Activated CD4-positive, alpha-beta memory T cell treated with anti-CD3 and anti-CD28 coated beads for 36 hours (primary cell): ENCODE measurements around the gene POU3F1. TPM values are rescaled to one million over a fixed set of nuclear protein-coding genes. Genes with fewer than 3 reads are reported as not detected.

Experiments
- CTCF ChIA-PET: fragments of 350-600 bp; sonication (Branson Sonifier 250); formaldehyde crosslinking; loops from one replicate; lab custom pipeline; 2021; ENCODE audit warnings: antibody characterized with exemption, inconsistent platforms; lab: Charles Lee
- POLR2A ChIA-PET: fragments of 350-600 bp; sonication (Branson Sonifier 250); formaldehyde crosslinking; loops from one replicate; lab custom pipeline; 2021; ENCODE audit warnings: antibody characterized with exemption; lab: Charles Lee
- DNase-seq: peaks from one replicate; pipeline ENCODE4 v3.0.0-alpha.2; 2020
- H3K27ac Mint-ChIP-seq: one replicate; pipeline ENCODE4 v1.8.0; 2021; ENCODE audit warnings: mixed read lengths
- H3K27me3 Mint-ChIP-seq: one replicate; pipeline ENCODE4 v1.8.0; 2021; ENCODE audit warnings: mixed read lengths
- H3K36me3 Mint-ChIP-seq: one replicate; pipeline ENCODE4 v1.8.0; 2021; ENCODE audit warnings: mixed read lengths
- H3K4me1 Mint-ChIP-seq: one replicate; pipeline ENCODE4 v1.8.0; 2021; ENCODE audit warnings: low read depth, mixed read lengths
- H3K4me3 Mint-ChIP-seq: one replicate; pipeline ENCODE4 v1.8.0; 2021; ENCODE audit warnings: mild to moderate bottlenecking, mixed read lengths
- H3K9me3 Mint-ChIP-seq: one replicate; pipeline ENCODE4 v1.8.0; 2021; ENCODE audit warnings: mixed read lengths
- intact Hi-C: fragments of 100-400 bp; cut with micrococcal nuclease; formaldehyde crosslinking; loops from one replicate; pipeline ENCODE4 v1.15.1; 2023
- total RNA-seq, 2 experiments: library from RNA; stranded (reverse); gene quantifications; one replicate each; pipeline ENCODE4 v1.2.3, GENCODE V29; 2021

Gene POU3F1
- total RNA-seq, 2 experiments from 2014 or later = 0.26 to 0.36 TPM

DNA sequence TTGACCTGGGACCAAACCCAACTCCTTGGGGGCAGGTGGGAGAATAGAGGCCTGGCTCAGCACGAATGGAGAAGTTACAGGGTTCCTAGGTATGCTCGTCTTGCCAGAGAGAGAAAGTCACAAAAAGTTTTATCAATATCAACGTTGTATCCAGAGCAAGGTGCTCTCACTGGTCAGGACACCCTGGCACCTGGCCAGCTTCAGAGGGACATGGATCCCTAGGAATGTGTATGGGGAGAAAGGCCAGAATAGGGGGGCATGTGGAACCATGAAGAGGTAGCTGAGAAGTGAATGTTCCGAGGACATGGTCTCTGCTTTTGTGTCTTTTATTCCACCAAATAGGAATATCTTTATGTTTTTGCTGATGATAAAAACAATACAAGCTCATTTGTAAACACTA is 9.4 kb upstream of the POU3F1 start:
- H3K27me3 Mint-ChIP-seq = peaks cover 2% of the 10 kb centered on the region
- intact Hi-C loops = no loop called here
- H3K9me3 Mint-ChIP-seq = no peaks in the 10 kb centered on the region
- H3K4me1 Mint-ChIP-seq = peaks cover 10% of the 10 kb centered on the region
- H3K36me3 Mint-ChIP-seq = no peaks in the 10 kb centered on the region
- DNase-seq = no peak
- H3K4me3 Mint-ChIP-seq = no peak overlapping the region
- ChIA-PET POLR2A (no interaction called here), CTCF (no interaction called here)
- no peak overlapping the region for H3K27ac Mint-ChIP-seq

DNA sequence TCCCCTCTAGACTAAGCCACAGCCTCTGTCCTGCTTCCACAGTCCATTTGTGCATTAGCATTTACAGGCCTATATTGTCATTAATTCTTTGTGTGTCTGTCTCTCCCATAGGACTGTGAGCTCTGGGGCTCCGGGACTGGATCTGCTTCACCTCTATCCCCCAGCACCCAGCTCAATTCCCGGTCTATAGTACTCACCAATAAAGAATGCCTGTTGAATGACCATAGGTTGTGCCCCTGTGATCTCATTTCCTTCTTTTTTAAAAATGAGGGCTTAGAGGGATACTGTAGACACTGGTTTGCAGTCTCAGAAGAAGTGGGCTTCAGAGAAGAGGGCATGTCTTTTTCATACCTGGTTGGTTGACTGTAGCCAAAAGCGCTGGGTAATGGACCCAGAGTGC is 8.8 kb upstream of the POU3F1 start:
- H3K36me3 Mint-ChIP-seq = no peaks in the 10 kb centered on the region
- peaks cover 10% of the 10 kb centered on the region for H3K4me1 Mint-ChIP-seq
- no peak overlapping the region for H3K27ac Mint-ChIP-seq
- H3K4me3 Mint-ChIP-seq = no peak overlapping the region
- H3K27me3 Mint-ChIP-seq = peaks cover 2% of the 10 kb centered on the region
- CTCF ChIA-PET = no interaction called here
- H3K9me3 Mint-ChIP-seq = no peaks in the 10 kb centered on the region
- DNase-seq = no peak
- POLR2A ChIA-PET = no interaction called here
- intact Hi-C loops = no loop called here

DNA sequence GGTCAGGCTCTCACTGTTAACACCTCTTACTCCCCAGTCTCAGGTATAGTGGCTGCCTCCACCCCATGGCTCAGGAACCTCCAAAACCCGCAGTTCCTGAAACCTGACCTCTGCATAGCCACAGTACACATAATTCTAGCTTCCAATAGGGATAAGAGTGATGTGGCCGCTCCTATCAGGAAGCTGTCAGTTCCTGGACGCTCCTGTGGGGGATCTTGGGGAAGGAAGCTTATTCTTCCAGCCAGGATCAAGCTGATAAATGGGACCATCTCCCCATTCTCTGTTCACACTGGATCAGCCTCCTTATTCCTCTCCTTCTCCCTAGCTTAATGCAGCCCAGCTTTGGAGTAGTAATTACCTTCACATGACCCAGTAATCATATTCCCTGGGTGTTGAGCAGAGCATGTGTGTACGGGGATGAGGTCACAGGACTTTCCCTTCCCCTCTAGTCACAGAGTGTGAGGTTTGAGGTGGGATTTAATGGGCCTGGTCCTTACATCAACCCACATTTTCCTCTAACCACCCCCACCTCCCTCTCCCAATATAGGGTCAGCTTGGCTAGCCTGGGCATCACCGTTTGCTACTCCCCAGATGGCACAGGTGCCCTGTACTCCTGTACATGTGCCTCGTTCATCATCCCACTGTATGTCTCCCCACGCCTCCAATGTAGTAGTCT is 7.0 kb upstream of the POU3F1 start:
- Mint-ChIP-seq H3K36me3 (no peaks in the 10 kb centered on the region), H3K4me1 (peaks cover 10% of the 10 kb centered on the region)
- POLR2A ChIA-PET = no interaction called here

DNA sequence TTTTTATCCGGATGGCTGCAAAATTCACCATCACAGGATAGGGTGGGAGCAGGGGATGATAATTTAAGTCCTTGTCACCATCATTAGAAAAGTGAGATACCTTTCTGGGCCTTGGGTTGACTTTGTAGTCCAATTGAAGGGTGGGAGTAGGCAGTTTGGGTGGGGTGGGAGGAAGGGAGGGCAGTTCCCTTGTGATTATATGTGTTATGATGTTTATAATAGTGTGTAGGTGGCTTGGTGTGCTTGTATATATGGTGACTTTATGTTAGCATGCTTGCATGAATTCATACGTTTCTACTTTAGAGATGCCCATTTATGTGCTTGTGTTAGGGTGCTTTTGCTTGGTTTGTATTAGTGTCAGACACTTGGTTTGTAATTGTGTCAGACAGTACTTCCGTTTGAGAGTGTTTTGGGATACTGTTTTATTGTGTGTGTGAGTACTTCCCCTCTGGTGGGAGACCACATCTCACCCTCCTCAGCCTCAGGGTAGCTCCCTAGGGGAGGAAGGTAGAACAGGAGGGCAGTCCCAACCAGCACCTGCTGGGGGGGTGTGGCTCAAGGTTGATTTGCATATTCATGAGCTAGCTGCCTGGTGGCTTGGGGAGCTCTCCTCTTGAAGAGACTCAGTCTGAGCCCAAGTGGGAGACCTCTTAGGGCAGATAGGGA is 6.3 kb upstream of the POU3F1 start:
- peaks cover 6% of the 10 kb centered on the region for H3K27me3 Mint-ChIP-seq
- H3K4me3 Mint-ChIP-seq = no peak overlapping the region
- H3K4me1 Mint-ChIP-seq = peaks cover 10% of the 10 kb centered on the region
- POLR2A ChIA-PET = no interaction called here
- H3K9me3 Mint-ChIP-seq = no peaks in the 10 kb centered on the region
- H3K36me3 Mint-ChIP-seq = no peaks in the 10 kb centered on the region
- intact Hi-C loops = no loop called here
- H3K27ac Mint-ChIP-seq = no peak overlapping the region
- no peak for DNase-seq
- CTCF ChIA-PET = interaction anchor here (2.7 kb wide), 1 partner anchor 19 kb away, joined by 15 read pairs; no protein-coding TSS in a partner anchor

More for the DNA sequence above, 7.0 kb upstream of the POU3F1 start:
- Mint-ChIP-seq H3K27ac (no peak overlapping the region), H3K27me3 (peaks cover 3% of the 10 kb centered on the region), H3K9me3 (no peaks in the 10 kb centered on the region), H3K4me3 (no peak overlapping the region)
- CTCF ChIA-PET = interaction anchor here (2.7 kb wide), 1 partner anchor 19 kb away, joined by 15 read pairs; no protein-coding TSS in a partner anchor
- no peak for DNase-seq
- intact Hi-C loops = no loop called here

DNA sequence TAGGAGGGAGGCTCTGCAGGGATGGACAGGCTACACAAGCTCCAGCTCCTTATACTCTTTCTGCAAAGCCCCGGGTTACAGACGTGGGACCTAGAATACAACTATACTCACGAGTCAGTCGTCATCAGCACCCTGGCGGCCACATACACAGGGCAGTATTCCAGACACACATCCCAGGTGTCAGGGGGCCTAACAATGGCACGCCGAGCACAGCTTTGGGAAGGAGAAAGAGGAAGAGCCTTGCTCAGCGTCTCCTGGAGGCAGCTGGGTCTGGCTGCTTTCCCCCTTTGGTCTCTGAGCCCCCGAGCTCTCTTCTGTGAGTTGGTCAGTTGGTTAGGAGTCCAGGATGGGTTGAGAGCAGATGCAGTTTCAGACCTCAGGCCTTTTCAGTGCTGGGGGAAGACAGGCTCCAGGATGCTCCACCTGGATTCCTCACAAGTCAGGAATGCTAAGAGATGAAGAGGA is 4.5 kb upstream of the POU3F1 start:
- ChIA-PET POLR2A (interaction anchor here (0.7 kb wide), 1 partner anchor 14 kb away, joined by 3 read pairs; no protein-coding TSS in a partner anchor), CTCF (no interaction called here)
- Mint-ChIP-seq H3K4me3 (no peak overlapping the region), H3K27ac (no peak overlapping the region), H3K9me3 (no peaks in the 10 kb centered on the region), H3K27me3 (peaks cover 13% of the 10 kb centered on the region), H3K36me3 (no peaks in the 10 kb centered on the region), H3K4me1 (peaks cover 10% of the 10 kb centered on the region)
- intact Hi-C loops = no loop called here
- no peak for DNase-seq

DNA sequence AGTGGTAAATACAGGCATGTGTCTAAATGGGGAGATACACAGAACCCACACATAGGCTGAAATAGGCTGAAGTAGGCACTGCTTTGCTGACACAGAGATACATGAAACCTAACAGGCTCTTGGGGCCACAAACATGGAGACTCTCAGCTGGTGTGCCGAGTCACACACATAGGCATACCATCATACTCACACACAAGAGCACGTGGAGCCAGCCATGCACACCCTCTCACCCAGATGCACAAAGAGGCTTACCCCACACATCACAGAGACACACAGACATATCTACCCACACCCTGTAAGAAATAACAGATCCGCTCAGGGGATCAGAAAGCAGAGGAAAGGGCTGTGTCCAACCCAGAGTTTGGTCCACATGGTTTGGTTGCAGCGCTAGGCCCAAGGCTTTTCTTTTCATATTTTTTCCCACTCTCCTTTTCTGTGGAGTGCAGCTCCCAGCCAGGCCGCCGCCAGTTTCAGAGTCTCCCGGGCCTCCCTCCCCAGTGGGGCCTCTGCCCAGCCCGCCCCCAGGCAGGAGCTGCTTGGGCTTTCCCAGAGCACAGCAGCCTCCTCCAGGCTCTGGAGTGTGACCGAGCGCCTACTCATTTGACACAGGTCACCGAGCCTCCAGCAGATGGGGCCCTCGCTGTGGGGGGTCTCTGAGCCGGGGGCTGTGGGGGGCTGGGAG is 3.9 kb upstream of the POU3F1 start:
- Mint-ChIP-seq H3K36me3 (no peaks in the 10 kb centered on the region), H3K4me3 (no peak overlapping the region), H3K27ac (no peak overlapping the region), H3K27me3 (peaks cover 15% of the 10 kb centered on the region), H3K4me1 (peaks cover 10% of the 10 kb centered on the region), H3K9me3 (no peaks in the 10 kb centered on the region)
- ChIA-PET POLR2A (interaction anchor here (0.7 kb wide), 1 partner anchor 14 kb away, joined by 3 read pairs; no protein-coding TSS in a partner anchor), CTCF (no interaction called here)
- DNase-seq = no peak
- intact Hi-C loops = no loop called here

DNA sequence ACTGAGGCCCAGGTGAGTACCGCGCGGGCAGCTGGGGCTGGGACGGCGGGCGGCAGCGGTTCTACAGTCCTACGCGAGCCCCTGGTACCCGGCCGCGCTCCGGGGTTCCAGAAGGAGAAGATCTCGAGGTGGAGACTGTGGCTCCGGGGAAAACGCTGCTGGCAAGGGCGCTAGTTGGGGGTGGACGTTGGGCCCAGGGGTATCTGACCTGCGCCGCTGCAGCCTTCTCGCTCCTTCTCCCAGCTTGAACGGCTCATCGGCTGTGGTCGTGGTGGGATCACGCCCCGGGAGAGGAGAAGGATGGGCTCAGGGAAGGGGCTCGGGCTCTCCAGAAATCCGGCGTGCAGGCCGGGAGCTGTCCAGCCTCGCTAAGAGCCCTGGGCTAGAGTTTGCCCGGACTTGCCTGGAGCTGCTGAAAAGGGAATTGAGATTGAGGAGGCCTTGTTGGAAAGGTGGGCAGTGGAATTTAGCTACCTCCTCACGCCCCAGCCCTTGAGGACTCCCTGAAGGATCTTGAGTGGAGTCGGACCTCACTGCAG is 1.1 kb upstream of the POU3F1 start:
- no peak for DNase-seq
- intact Hi-C loops = no loop called here
- Mint-ChIP-seq H3K36me3 (no peaks in the 10 kb centered on the region), H3K27me3 (peaks cover 31% of the 10 kb centered on the region), H3K4me1 (peaks cover 9% of the 10 kb centered on the region), H3K4me3 (peak overlapping the region; percentile 69), H3K9me3 (no peaks in the 10 kb centered on the region), H3K27ac (no peak overlapping the region)
- CTCF ChIA-PET = interaction anchor here (3.4 kb wide), 1 partner anchor 24 kb away, joined by 22 read pairs; no protein-coding TSS in a partner anchor
- POLR2A ChIA-PET = interaction anchor here (1.9 kb wide), 1 partner anchor 17 kb away, joined by 8 read pairs; no protein-coding TSS in a partner anchor

DNA sequence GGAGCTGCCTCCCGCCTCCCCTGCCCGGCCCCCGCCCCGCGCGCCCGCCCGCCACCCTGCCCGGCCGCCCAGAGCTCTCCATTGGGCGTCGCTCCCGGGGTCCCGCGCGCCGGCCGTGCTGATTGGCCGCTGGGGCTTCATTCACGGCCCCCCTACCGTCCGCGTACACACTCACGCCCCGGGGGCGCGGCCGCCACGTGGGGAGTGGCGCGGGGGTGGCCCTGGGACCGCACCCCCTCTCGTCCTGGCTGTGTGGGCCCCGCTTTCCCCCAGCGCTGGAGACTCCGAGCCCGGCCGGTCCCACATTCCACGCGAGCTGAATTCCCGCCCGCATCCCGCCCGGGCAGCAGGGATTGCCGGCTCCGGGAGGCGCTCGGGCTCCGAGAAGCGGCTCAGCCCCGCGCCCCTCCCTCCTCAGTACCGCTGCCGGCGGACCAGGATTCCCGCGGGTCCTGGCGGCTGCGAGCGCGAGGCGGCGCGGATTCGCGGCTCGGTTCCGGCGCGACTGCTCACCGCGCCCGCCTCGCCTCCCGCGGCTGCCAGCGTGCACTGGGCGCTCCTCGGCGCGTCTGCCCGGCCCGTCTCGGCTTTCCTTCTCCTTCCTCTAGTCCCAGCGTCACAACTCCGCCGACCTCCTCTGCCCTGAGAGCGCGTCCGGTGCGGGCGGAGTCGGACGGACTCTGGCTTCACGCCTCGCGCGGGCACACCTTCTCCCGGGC is 450 bp upstream of the POU3F1 start:
- Mint-ChIP-seq H3K27ac (no peak overlapping the region), H3K9me3 (no peaks in the 10 kb centered on the region), H3K36me3 (no peaks in the 10 kb centered on the region), H3K4me1 (peaks cover 7% of the 10 kb centered on the region), H3K27me3 (peaks cover 37% of the 10 kb centered on the region), H3K4me3 (peak overlapping the region; percentile 69)
- ChIA-PET CTCF (interaction anchor here (0.8 to 3.4 kb wide), 5 partner anchors 10 to 789 kb away, joined by 3 to 22 read pairs (median 5); no protein-coding TSS in a partner anchor), POLR2A (interaction anchor here (1.9 kb wide), 1 partner anchor 17 kb away, joined by 8 read pairs; no protein-coding TSS in a partner anchor)
- intact Hi-C loops = no loop called here
- DNase-seq = peak; percentile 78

DNA sequence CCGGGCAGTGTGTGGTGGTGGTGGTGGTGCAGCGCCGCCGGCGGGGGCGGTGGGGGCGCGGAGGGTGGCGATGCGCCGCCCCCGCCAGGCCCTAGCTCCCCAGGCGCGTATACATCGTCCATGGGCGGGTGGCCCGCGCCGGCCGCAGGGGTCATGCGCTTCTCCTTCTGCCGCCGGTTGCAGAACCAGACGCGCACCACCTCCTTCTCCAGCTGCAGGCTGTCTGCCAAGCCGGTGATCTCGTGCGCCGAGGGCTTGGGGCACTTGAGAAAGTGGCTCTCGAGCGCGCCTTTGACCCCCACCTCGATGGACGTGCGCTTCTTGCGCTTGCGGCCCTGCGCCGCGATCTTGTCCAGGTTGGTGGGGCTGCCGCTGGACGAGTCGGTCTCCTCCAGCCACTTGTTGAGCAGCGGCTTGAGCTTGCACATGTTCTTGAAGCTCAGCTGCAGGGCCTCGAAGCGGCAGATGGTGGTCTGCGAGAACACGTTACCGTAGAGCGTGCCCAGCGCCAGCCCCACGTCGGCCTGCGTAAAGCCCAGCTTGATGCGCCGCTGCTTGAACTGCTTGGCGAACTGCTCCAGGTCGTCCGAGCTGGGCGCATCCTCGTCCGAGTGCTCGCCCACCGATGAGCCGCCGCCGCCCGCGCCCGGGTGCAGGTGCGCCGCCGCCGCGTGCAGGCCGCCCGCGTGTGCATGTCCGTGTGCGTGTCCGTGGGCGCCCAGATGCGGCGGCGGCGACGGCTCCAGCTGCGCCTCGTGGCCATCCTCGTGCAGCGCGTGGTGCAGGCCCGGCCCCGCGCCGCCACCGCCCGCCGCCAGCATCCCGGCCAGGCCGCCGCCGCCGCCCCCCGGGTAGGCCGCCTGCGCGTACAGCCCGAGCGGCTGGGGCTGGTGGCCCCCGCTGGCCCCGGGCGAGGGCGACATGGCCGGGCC is 926 bp downstream of the POU3F1 start:
- intact Hi-C loops = no loop called here
- Mint-ChIP-seq H3K27ac (no peak overlapping the region), H3K4me3 (no peak overlapping the region), H3K27me3 (peaks cover 47% of the 10 kb centered on the region), H3K9me3 (no peaks in the 10 kb centered on the region), H3K4me1 (peaks cover 7% of the 10 kb centered on the region), H3K36me3 (no peaks in the 10 kb centered on the region)
- DNase-seq = no peak
- ChIA-PET POLR2A (interaction anchor here (1.6 to 1.9 kb wide), 2 partner anchors 15 to 18 kb away, joined by 7 to 8 read pairs; no protein-coding TSS in a partner anchor), CTCF (interaction anchor here (1.1 to 3.4 kb wide), 3 partner anchors 16 to 185 kb away, joined by 3 to 22 read pairs (median 5); no protein-coding TSS in a partner anchor)
